ENCODE measurements around the gene OR56B4.

The OR56B4 gene

DNA sequence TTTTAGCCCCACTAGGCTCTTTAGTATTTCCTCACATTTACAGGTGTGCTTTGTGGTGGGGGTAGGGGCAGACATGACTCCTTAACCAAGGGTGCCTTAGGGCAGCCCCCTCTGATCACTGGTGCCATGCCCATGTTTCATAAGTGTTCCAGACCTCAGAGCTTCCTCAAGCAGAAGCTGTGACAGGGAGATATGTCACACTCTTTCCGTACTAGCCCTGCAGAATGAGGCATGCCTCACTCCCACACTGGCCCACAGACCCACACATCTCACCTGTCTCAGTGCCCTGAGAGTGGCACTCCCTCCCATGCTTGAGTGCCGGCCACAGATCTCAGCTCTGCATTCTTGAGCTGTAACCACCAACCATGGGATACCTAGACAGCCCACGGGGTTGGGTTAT lies 22.9 kb upstream of the OR56B4 start:
- H3K4me3 ChIP-seq (ENCODE audit: low read depth, low read length), result no peak overlapping the region
- TF ChIP-seq, protein P1, sequence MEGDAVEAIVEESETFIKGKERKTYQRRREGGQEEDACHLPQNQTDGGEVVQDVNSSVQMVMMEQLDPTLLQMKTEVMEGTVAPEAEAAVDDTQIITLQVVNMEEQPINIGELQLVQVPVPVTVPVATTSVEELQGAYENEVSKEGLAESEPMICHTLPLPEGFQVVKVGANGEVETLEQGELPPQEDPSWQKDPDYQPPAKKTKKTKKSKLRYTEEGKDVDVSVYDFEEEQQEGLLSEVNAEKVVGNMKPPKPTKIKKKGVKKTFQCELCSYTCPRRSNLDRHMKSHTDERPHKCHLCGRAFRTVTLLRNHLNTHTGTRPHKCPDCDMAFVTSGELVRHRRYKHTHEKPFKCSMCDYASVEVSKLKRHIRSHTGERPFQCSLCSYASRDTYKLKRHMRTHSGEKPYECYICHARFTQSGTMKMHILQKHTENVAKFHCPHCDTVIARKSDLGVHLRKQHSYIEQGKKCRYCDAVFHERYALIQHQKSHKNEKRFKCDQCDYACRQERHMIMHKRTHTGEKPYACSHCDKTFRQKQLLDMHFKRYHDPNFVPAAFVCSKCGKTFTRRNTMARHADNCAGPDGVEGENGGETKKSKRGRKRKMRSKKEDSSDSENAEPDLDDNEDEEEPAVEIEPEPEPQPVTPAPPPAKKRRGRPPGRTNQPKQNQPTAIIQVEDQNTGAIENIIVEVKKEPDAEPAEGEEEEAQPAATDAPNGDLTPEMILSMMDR (IDR thresholded peaks at IDR 0.05; ENCODE audit: borderline replicate concordance, insufficient read depth, low read depth, low read length), result no peak

DNA sequence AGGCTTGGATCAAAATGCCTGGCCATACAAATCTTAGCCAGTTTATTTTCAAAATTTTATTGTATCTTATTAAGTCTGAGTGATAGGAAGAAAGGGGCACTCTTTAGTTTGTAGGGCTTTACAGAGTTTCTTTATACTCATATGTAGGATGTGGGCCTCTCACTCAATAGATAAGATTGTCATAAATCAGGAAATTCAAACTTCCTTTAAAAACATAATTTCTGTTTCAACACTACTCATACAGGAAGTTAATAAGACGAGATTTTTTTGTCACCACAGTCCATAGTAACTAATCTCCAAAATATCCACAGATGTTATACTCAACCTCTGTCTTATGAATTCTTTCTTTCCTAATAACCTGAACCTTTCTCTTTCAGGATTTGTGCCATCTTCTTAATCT lies 13.3 kb upstream of the OR56B4 start:
- no peak overlapping the region for H3K4me3 ChIP-seq (ENCODE audit: low read depth, low read length)
- TF ChIP-seq, protein P1 (IDR thresholded peaks at IDR 0.05; ENCODE audit: borderline replicate concordance, insufficient read depth, low read depth, low read length), result no peak

DNA sequence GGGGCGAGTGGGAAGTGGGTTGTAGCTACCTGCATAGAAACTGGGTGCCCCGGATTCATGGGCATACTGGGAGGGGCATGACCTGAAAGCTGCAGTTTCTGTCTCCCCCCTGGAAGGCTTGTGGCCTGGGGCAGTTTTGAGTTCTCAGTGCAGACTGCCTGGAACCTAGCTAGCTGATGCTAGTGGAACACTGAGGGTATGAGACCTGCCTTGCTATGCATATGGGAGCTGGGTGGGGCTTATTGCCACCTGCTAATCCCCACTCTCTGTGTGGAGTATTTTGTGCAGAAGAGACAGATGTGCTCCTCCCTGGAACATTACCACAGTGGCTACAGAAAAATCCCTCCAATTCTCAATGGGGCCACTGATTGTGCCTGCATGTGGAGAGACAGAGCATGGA lies 11.7 kb upstream of the OR56B4 start:
- TF ChIP-seq, protein P1 (IDR thresholded peaks at IDR 0.05; ENCODE audit: borderline replicate concordance, insufficient read depth, low read depth, low read length), result no peak
- H3K4me3 ChIP-seq (ENCODE audit: low read depth, low read length), result no peak overlapping the region

DNA sequence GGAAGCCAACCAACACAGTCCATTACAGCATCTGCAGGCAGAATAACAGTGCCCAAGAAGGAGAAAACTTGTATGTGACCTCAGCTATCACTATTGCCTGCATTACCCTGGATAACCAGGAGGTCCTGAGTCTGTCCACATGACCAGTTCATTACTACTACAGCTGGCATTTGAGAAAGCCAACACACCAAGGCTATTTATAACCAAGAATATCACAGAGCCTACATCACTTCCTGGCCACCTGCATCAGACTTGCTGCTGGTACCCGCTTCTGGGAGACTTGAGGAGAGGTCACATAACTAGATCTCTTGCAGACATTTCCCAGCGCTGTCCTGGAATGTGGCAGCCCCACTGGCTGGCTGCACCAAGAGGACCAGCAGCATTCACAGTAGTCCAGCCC lies 11.1 kb upstream of the OR56B4 start:
- no peak overlapping the region for H3K4me3 ChIP-seq (ENCODE audit: low read depth, low read length)
- TF ChIP-seq, protein P1 (IDR thresholded peaks at IDR 0.05; ENCODE audit: borderline replicate concordance, insufficient read depth, low read depth, low read length), result no peak

DNA sequence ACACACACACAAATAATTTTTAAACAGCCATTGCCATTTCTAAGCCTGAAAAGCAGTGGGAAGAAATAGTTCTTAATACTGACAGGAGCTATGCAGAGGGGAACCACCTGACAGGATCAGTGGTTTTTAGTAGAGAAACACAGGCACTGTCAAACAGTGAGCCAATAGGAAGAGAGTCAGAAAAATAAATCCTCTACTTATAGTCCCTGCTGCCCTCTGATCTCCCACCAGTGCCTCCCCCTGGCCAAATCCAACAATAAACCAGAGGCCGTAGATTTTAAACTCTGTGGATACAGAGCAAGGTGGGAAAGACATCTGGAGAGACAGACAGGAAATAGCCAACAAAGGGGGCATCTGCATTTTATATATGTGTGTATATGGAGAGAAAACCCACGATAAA lies 7.9 kb upstream of the OR56B4 start:
- TF ChIP-seq, protein P1 (IDR thresholded peaks at IDR 0.05; ENCODE audit: borderline replicate concordance, insufficient read depth, low read depth, low read length), result no peak
- H3K4me3 ChIP-seq (ENCODE audit: low read depth, low read length), result no peak overlapping the region

DNA sequence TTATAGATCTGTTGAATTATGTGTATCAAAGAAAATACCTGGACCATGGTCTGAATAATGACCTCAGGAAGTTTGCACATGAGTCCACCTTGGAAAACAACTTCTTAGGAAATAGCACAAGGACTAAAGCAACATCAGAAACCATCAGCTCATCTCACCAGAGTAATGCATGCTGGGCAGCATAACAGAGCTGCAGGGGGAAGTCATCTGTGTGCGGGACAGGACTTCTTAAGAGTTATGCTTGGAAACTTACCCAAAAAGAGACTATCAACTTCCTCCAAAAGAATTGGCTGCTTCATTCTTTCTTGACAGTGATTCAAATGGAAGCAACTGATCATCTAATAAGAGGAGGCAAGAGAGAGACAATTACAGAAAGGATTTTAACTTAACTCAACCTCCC lies 2.5 kb downstream of the OR56B4 start:
- no peak overlapping the region for H3K4me3 ChIP-seq (ENCODE audit: low read depth, low read length)
- TF ChIP-seq, protein P1 (IDR thresholded peaks at IDR 0.05; ENCODE audit: borderline replicate concordance, insufficient read depth, low read depth, low read length), result no peak

DNA sequence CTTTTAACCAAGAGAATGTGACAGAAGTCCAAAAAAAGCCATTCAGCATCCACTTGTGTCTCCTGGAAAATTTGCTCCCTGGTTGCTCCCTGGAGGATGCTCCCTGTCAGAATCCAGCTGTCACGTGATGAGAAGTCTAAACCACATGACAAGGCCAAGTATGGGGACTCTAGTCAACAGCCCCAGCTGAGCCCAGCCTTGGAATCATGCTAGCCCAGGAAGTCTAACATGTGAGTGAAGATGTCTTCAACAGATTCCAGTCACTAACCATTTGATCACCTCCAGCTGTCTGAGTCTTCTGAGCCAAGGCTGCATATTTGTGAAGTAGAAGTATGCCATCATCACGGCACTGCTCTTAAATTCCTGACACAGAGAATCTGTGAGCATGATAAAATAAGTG lies 4.2 kb downstream of the OR56B4 start:
- TF ChIP-seq, protein P1 (IDR thresholded peaks at IDR 0.05; ENCODE audit: borderline replicate concordance, insufficient read depth, low read depth, low read length), result no peak

More for the DNA sequence above, 4.2 kb downstream of the OR56B4 start:
- no peak overlapping the region for H3K4me3 ChIP-seq (ENCODE audit: low read depth, low read length)
